NCI-H82 treated with DMSO at 0.1 percent for 48 hours (cell line): ENCODE measurements around the gene HEPACAM2.

Experiments
- DNase-seq: peaks from one replicate; lab custom pipeline; 2025; ENCODE audit not compliant: unreplicated experiment; lab: John Stamatoyannopoulos, UW

Gene HEPACAM2

GRCh38 chr7:93203496-93203895, 22.8 kb downstream of the HEPACAM2 start:
- DNase-seq = no peak

GRCh38 chr7:93202594-93203250, 23.5 kb downstream of the HEPACAM2 start:
- DNase-seq = no peak

GRCh38 chr7:93198472-93198871, 27.8 kb downstream of the HEPACAM2 start:
- DNase-seq = no peak

- no peak for DNase-seq
Measured at GRCh38 chr7:93196336-93196735, 29.9 kb downstream of the HEPACAM2 start.

GRCh38 chr7:93194386-93194785, 31.9 kb downstream of the HEPACAM2 start:
- DNase-seq = no peak

- DNase-seq = no peak
Measured at GRCh38 chr7:93188870-93189634, 37.2 kb downstream of the HEPACAM2 start.

- DNase-seq = no peak
Measured at GRCh38 chr7:93185303-93186027, 40.8 kb downstream of the HEPACAM2 start.

GRCh38 chr7:93179173-93179572, 47.1 kb downstream of the HEPACAM2 start:
- DNase-seq = no peak

GRCh38 chr7:93178213-93178612, 48.1 kb downstream of the HEPACAM2 start:
- DNase-seq = no peak

GRCh38 chr7:93176992-93177580, 49.2 kb downstream of the HEPACAM2 start:
- no peak for DNase-seq

GRCh38 chr7:93175219-93175618, 51.0 kb downstream of the HEPACAM2 start:
- DNase-seq = no peak

GRCh38 chr7:93172683-93173082, 53.6 kb downstream of the HEPACAM2 start:
- no peak for DNase-seq

- DNase-seq = no peak
Measured at GRCh38 chr7:93171606-93172226, 54.6 kb downstream of the HEPACAM2 start.

- no peak for DNase-seq
Measured at GRCh38 chr7:93165447-93165846, 60.8 kb downstream of the HEPACAM2 start.

- no peak for DNase-seq
Measured at GRCh38 chr7:93164766-93165165, 61.5 kb downstream of the HEPACAM2 start.

GRCh38 chr7:93161181-93161762, 65.0 kb downstream of the HEPACAM2 start:
- DNase-seq = no peak

GRCh38 chr7:93160410-93160809, 65.9 kb downstream of the HEPACAM2 start:
- DNase-seq = no peak

- no peak for DNase-seq
Measured at GRCh38 chr7:93159490-93159889, 66.8 kb downstream of the HEPACAM2 start.

- no peak for DNase-seq
Measured at GRCh38 chr7:93156884-93157283, 69.4 kb downstream of the HEPACAM2 start.

- no peak for DNase-seq
Measured at GRCh38 chr7:93150200-93150835, 76.0 kb downstream of the HEPACAM2 start.
